Mucosa of rectum (tissue), 2 donors: ENCODE data around the gene WSCD2.

ENCODE experiments used
- H3K27ac ChIP-seq, 2 donors: one replicate each; pipeline ENCODE4 v1.7.0; 2013; ENCODE audit warnings: inconsistent platforms in 2 of 2, low read depth in 2 of 2, low read length in 2 of 2
- H3K27me3 ChIP-seq, 2 donors: one replicate each; pipeline ENCODE4 v1.7.0; 2013; ENCODE audit warnings: low read length in 2 of 2; ENCODE audit not compliant: control insufficient read depth in 2 of 2, insufficient read depth in 2 of 2
- H3K36me3 ChIP-seq, 2 donors: one replicate each; pipeline ENCODE4 v1.7.0; 2013; ENCODE audit warnings: low read length in 2 of 2; ENCODE audit not compliant: control insufficient read depth in 2 of 2, insufficient read depth in 2 of 2
- H3K4me1 ChIP-seq, 2 donors: one replicate each; pipeline ENCODE4 v1.7.0; 2013; ENCODE audit warnings: low read length in 2 of 2, mild to moderate bottlenecking in 1 of 2; ENCODE audit not compliant: control insufficient read depth in 2 of 2, insufficient read depth in 2 of 2
- H3K4me3 ChIP-seq, 2 donors: one replicate each; pipeline ENCODE4 v1.7.0; 2013; ENCODE audit warnings: low read length in 2 of 2
- H3K9ac ChIP-seq, 2 donors: one replicate each; pipeline ENCODE4 v1.7.0; 2013; ENCODE audit warnings: low read length in 2 of 2, low read depth in 1 of 2, mild to moderate bottlenecking in 1 of 2
- H3K9me3 ChIP-seq, 2 donors: one replicate each; pipeline ENCODE4 v1.7.0; 2013; ENCODE audit warnings: low read length in 2 of 2; ENCODE audit not compliant: control insufficient read depth in 2 of 2
- donor health status: healthy.
- donor health status: Normal muscosa, but diverticular disease.

Gene WSCD2

DNA sequence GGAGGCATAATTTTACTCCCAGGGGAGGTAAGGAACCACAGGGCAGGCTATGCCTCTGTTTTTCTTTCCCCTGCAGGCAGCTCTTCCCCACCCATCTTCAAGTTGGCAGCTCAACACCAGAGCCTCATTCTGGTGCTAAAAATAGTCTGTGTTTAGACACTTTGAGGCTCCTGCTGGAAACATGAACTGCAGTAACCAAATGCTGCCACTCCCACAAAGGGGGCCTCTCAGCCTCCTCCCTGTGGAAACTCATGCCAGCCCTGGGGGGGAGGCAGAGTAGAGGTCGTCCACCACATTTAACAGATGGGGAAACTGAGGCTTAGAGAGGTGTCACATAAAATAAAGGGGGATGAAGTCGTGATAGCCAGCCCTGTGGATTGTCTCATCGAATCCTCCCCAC, 61.4 kb downstream of the WSCD2 start:
- H3K4me1 ChIP-seq = no peaks in the 10 kb centered on the region
- H3K4me3 ChIP-seq = no peak overlapping the region
- no peaks in the 10 kb centered on the region for H3K27me3 ChIP-seq
- H3K36me3 ChIP-seq = no peaks in the 10 kb centered on the region
- no peaks in the 10 kb centered on the region for H3K9me3 ChIP-seq
- H3K27ac ChIP-seq = no peak overlapping the region
- H3K9ac ChIP-seq = no peak overlapping the region

DNA sequence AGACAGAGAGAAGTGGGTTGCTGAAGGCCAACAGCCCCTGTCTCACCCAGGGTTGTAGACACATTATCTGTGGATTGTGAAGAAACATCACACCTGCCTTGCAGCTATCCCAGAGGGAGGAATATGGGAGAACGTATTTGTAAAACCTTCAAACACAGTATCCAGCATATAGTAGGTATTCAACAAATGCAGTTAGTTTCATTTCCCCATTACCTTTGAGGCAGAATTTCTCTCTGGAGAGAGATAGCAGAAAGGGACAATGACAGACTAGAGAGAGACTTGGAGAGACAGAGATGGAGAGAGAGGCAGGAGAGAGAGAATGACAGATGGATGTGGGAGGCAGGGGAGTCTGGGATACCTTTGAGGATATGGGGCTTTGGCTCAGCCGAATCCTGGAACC, 62.0 kb downstream of the WSCD2 start:
- Histone ChIP-seq H3K4me3 (no peak overlapping the region), H3K36me3 (no peaks in the 10 kb centered on the region), H3K9me3 (no peaks in the 10 kb centered on the region), H3K27ac (no peak overlapping the region), H3K9ac (no peak overlapping the region), H3K4me1 (no peaks in the 10 kb centered on the region), H3K27me3 (no peaks in the 10 kb centered on the region)

DNA sequence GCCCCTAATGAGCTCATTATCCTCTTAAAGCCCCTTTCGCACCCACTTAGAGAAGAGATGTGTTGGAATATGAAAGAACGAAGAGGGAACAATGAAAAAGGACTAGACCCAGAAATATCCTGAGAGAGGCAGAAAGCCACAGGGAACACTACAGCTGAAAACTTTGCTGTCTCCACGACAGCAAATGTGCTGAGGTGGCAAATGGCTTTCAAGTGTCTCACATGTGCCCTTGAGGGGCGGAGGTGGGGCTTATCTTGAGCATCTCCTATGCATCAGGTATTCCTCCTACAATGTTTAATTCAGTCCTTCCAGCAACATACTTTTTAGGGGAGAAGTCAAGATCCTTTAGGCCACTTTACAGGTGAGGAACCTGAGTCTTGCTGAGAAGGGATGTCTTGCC, 62.9 kb downstream of the WSCD2 start:
- Histone ChIP-seq H3K4me3 (no peak overlapping the region), H3K27ac (no peak overlapping the region), H3K9ac (no peak overlapping the region), H3K36me3 (no peaks in the 10 kb centered on the region), H3K27me3 (no peaks in the 10 kb centered on the region), H3K9me3 (no peaks in the 10 kb centered on the region), H3K4me1 (no peaks in the 10 kb centered on the region)

DNA sequence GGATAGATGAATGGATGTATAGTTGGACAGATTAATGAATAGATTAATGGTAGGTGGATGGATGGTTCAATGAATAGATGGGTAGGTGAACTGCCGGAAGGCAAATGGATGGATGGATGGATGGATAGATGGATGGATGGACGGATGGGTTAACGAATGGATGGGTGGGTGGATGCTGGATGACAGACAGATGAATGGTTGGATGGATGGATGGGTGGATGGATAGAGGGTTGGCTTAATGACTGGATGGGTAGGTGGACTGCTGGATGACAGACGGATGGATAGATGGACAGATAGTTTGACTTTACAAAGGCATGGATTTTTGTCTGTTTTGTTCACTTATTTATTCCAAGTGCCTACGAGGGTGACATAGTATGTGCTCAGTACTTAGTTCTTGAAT, 64.4 kb downstream of the WSCD2 start:
- no peaks in the 10 kb centered on the region for H3K36me3 ChIP-seq
- no peaks in the 10 kb centered on the region for H3K9me3 ChIP-seq
- no peaks in the 10 kb centered on the region for H3K4me1 ChIP-seq
- no peaks in the 10 kb centered on the region for H3K27me3 ChIP-seq
- H3K9ac ChIP-seq = no peak overlapping the region
- no peak overlapping the region for H3K27ac ChIP-seq
- H3K4me3 ChIP-seq = no peak overlapping the region

DNA sequence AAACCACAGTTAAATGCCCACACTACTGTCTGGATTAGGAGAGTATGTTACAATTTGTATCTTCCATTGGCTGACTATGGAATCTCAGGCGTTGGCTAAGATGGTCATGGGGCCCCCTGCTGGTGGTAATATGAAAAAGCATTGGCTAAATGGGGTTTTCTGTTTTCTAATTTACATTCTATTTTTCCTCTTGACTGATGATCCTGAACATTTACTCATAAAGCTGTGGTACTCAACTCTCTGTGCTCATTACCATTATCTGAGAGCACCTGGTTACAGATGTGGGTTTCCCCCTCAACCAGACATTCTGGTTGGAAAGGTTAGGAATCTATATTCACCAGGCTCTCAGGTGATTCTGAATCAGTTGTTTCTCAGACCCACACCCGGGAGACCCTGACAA, 64.8 kb downstream of the WSCD2 start:
- Histone ChIP-seq H3K36me3 (no peaks in the 10 kb centered on the region), H3K9ac (no peak overlapping the region), H3K27ac (no peak overlapping the region), H3K27me3 (no peaks in the 10 kb centered on the region), H3K9me3 (no peaks in the 10 kb centered on the region), H3K4me3 (no peak overlapping the region), H3K4me1 (no peaks in the 10 kb centered on the region)

DNA sequence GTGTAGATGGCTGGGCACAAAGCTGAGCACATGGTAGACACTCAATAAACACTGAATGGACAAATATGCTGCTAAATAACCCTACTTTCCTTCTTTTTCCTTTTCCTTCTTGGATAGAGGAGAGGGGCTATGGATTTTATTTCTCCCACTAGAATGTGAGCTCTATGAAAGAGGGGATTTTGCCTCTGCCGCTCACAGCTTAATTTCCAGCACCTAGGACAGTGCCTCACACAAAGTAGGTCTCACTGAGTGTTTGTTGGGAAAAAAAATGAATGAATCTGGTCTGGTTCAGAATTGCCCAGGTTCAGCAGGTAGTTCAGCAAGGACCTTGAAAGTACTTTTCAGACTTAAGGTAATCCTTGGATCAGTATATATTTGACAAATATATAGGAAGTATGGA, 65.5 kb downstream of the WSCD2 start:
- H3K9ac ChIP-seq = no peak overlapping the region
- H3K9me3 ChIP-seq = no peaks in the 10 kb centered on the region
- H3K27me3 ChIP-seq = no peaks in the 10 kb centered on the region
- H3K4me1 ChIP-seq = no peaks in the 10 kb centered on the region
- H3K27ac ChIP-seq = no peak overlapping the region
- no peak overlapping the region for H3K4me3 ChIP-seq
- H3K36me3 ChIP-seq = no peaks in the 10 kb centered on the region

DNA sequence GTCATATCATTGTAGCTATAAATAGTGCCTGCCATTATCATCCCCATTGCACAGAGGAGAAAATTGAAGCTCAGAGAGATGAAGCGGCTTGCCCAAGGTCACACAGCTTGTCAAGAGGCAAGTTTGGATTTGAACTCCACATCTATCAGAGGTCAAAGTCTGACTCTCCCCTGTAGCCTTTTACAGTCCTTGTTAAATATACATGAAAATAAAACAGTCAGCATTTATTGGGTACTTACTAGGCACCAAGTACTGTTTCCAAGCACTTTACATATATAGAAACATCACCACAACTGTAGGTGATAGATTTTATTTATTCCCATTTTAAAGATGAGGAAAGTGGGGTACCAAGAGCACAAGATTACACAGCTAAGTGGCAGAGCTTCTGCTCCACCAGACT, 67.2 kb downstream of the WSCD2 start:
- Histone ChIP-seq H3K4me3 (no peak overlapping the region), H3K4me1 (no peaks in the 10 kb centered on the region), H3K27ac (no peak overlapping the region), H3K9ac (no peak overlapping the region), H3K27me3 (no peaks in the 10 kb centered on the region), H3K9me3 (no peaks in the 10 kb centered on the region), H3K36me3 (no peaks in the 10 kb centered on the region)

DNA sequence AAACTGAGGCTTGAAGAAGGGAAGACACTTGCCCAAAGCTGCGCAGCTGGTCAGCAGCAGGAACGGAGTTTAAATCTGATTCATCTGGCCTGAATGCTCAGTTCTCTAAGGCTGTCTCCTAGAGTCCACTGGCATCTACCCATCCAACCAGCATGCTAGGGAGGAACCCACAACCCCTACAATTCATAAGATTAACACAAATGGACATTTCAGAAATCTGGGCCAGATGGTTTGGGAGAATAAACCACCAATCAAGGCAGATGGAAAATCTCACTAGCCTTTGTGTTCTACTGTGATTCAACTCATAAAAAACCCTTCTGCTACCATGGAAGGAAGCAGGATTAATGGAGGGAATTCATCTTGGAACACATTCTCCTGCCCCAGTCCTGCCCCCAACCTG, 67.8 kb downstream of the WSCD2 start:
- no peaks in the 10 kb centered on the region for H3K4me1 ChIP-seq
- no peak overlapping the region for H3K9ac ChIP-seq
- no peaks in the 10 kb centered on the region for H3K9me3 ChIP-seq
- no peaks in the 10 kb centered on the region for H3K36me3 ChIP-seq
- no peak overlapping the region for H3K27ac ChIP-seq
- H3K27me3 ChIP-seq = no peaks in the 10 kb centered on the region
- H3K4me3 ChIP-seq = no peak overlapping the region

DNA sequence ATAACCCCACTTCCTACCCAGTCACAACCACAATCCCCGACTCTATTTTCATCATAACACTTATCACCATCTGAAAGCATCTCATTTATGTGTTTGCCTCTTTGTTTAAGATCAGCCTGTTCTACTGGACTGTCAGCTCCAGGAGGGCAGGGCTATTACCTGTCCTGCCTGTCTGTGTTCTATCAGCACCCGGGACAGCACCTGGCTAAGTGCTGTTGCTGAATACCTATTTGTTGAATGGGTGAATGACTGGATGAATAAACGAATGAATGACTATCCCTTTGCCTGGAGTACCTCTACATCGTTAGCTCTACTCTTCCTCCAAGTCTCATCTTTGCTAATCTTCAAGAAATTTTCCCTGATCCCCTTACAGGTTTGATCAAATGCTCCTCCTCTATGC, 69.0 kb downstream of the WSCD2 start:
- Histone ChIP-seq H3K4me1 (no peaks in the 10 kb centered on the region), H3K9ac (no peak overlapping the region), H3K9me3 (no peaks in the 10 kb centered on the region)

DNA sequence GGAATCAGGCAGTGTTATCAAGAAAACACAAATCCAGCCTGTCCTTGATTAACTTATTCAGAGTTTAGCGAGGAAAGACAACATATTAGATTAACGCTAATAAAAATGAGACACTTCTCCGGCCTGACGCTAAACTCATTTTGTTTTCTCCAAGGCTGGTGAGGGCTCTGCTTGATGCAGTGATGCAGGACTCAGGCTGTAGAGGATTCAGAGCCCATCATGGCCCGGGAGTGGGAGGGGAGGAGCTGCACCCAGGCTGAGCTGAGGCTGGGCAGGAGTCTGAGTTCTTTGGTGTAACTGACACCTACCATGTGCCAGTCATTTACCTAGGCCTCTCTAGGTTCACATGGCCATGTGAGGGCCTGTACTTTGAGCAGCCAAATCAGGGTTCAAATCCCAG, 70.0 kb downstream of the WSCD2 start:
- Histone ChIP-seq H3K4me1 (no peaks in the 10 kb centered on the region), H3K27ac (no peak overlapping the region), H3K27me3 (no peaks in the 10 kb centered on the region), H3K4me3 (no peak overlapping the region), H3K36me3 (no peaks in the 10 kb centered on the region), H3K9ac (no peak overlapping the region), H3K9me3 (no peaks in the 10 kb centered on the region)

More for the DNA sequence above, 69.0 kb downstream of the WSCD2 start:
- Histone ChIP-seq H3K27ac (no peak overlapping the region), H3K36me3 (no peaks in the 10 kb centered on the region), H3K4me3 (no peak overlapping the region), H3K27me3 (no peaks in the 10 kb centered on the region)

DNA sequence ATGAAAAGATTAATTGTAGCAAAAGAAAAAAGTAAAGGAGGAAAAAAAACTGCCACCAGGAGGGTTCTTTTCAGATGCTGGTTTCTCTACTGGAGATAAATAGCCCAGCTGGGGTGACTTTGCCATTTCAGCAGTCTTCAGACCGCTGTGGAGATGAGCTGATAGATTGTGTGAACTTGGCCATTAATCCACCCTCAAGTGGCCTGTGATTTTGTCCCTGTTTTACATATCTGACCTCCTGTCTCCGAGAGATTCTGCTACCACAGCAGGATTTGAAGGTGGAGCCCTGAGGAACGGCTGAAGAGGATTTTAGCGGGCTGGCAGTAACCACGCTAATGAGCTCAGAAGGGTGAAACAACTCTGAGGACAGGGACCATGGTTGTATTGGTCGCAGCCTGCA, 72.7 kb downstream of the WSCD2 start:
- Histone ChIP-seq H3K4me1 (no peaks in the 10 kb centered on the region), H3K36me3 (no peaks in the 10 kb centered on the region), H3K4me3 (no peak overlapping the region), H3K9ac (no peak overlapping the region), H3K27me3 (no peaks in the 10 kb centered on the region), H3K27ac (no peak overlapping the region), H3K9me3 (no peaks in the 10 kb centered on the region)
